SK-N-SH treated with all-trans-retinoic acid at 6 μM for 48 hours (cell line): ENCODE data around the gene AHSP.

Source experiments
- ARNTL ChIP-seq: fragments of 450-650 bp; formaldehyde crosslinking; IDR thresholded peaks from 2 replicates; pipeline ENCODE4 v1.5.0; 2020; ENCODE audit warnings: low read depth, mild to moderate bottlenecking, moderate library complexity, borderline replicate concordance
- CREB5 ChIP-seq: fragments of 250-450 bp; sonication (Bioruptor Pico); IDR thresholded peaks from 2 replicates; pipeline ENCODE4 v1.5.1; 2020; ENCODE audit warnings: low read depth, mild to moderate bottlenecking, moderate library complexity
- ESRRG ChIP-seq: fragments of 250-450 bp; sonication (Bioruptor Pico); IDR thresholded peaks from 2 replicates; pipeline ENCODE4 v1.6.1; 2021; ENCODE audit warnings: mild to moderate bottlenecking
- GLIS3 ChIP-seq: fragments of 250-450 bp; sonication (Bioruptor Pico); IDR thresholded peaks from 2 replicates; pipeline ENCODE4 v1.5.0; 2020; ENCODE audit warnings: mild to moderate bottlenecking, moderate library complexity
- ISL1 ChIP-seq: fragments of 250-450 bp; sonication (Bioruptor Pico); IDR thresholded peaks from 2 replicates; pipeline ENCODE4 v2.1.2; 2022; ENCODE audit warnings: mild to moderate bottlenecking, moderate library complexity
- PATZ1 ChIP-seq: fragments of 250-450 bp; sonication (Bioruptor Pico); IDR thresholded peaks from 2 replicates; pipeline ENCODE4 v1.8.0; 2020; ENCODE audit warnings: mild to moderate bottlenecking, moderate library complexity, borderline replicate concordance
- RARB ChIP-seq: fragments of 250-450 bp; sonication (Bioruptor Pico); IDR thresholded peaks from 2 replicates; pipeline ENCODE4 v1.8.0; 2021; ENCODE audit warnings: mild to moderate bottlenecking, moderate library complexity
- SNAI2 ChIP-seq: fragments of 250-450 bp; sonication (Bioruptor Pico); IDR thresholded peaks from 2 replicates; pipeline ENCODE4 v1.5.0; 2020; ENCODE audit warnings: mild to moderate bottlenecking, moderate library complexity
- ZC3H10 ChIP-seq: fragments of 250-450 bp; sonication (Bioruptor Pico); IDR thresholded peaks from 2 replicates; pipeline ENCODE4 v1.5.1; 2021; ENCODE audit warnings: mild to moderate bottlenecking, moderate library complexity
- ZFP3 ChIP-seq: fragments of 250-450 bp; sonication (Bioruptor Pico); IDR thresholded peaks from 2 replicates; pipeline ENCODE4 v1.5.0; 2020; ENCODE audit warnings: mild to moderate bottlenecking, moderate library complexity
- ZNF70 ChIP-seq: fragments of 450-650 bp; formaldehyde crosslinking; IDR thresholded peaks from 2 replicates; pipeline ENCODE4 v1.5.0; 2020; ENCODE audit warnings: mild to moderate bottlenecking, moderate library complexity
- ZNF8 ChIP-seq: fragments of 450-650 bp; formaldehyde crosslinking; IDR thresholded peaks from 2 replicates; pipeline ENCODE4 v1.5.0; 2020; ENCODE audit warnings: mild to moderate bottlenecking, moderate library complexity
- TF ChIP-seq, protein P1 (sequence below): fragments of 250-450 bp; sonication (Bioruptor Pico); IDR thresholded peaks from 2 replicates; pipeline ENCODE4 v1.5.0; 2020; ENCODE audit warnings: mild to moderate bottlenecking, moderate library complexity

- no peak for TF ChIP-seq ARNTL (CRISPR knock-in tag)
- no peak for TF ChIP-seq RARB (CRISPR knock-in tag)
- no peak for TF ChIP-seq ISL1 (CRISPR knock-in tag)
- no peak for TF ChIP-seq ZFP3
- TF ChIP-seq ZNF70 (CRISPR knock-in tag): no peak
- TF ChIP-seq ESRRG: no peak
- no peak for TF ChIP-seq SNAI2 (CRISPR knock-in tag)
- no peak for TF ChIP-seq GLIS3 (CRISPR knock-in tag)
- TF ChIP-seq, protein P1, sequence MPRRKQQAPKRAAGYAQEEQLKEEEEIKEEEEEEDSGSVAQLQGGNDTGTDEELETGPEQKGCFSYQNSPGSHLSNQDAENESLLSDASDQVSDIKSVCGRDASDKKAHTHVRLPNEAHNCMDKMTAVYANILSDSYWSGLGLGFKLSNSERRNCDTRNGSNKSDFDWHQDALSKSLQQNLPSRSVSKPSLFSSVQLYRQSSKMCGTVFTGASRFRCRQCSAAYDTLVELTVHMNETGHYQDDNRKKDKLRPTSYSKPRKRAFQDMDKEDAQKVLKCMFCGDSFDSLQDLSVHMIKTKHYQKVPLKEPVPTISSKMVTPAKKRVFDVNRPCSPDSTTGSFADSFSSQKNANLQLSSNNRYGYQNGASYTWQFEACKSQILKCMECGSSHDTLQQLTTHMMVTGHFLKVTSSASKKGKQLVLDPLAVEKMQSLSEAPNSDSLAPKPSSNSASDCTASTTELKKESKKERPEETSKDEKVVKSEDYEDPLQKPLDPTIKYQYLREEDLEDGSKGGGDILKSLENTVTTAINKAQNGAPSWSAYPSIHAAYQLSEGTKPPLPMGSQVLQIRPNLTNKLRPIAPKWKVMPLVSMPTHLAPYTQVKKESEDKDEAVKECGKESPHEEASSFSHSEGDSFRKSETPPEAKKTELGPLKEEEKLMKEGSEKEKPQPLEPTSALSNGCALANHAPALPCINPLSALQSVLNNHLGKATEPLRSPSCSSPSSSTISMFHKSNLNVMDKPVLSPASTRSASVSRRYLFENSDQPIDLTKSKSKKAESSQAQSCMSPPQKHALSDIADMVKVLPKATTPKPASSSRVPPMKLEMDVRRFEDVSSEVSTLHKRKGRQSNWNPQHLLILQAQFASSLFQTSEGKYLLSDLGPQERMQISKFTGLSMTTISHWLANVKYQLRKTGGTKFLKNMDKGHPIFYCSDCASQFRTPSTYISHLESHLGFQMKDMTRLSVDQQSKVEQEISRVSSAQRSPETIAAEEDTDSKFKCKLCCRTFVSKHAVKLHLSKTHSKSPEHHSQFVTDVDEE (CRISPR knock-in tag): no peak
- TF ChIP-seq CREB5: no peak
- TF ChIP-seq ZNF8 (CRISPR knock-in tag): no peak
- no peak for TF ChIP-seq ZC3H10
- TF ChIP-seq PATZ1: no peak
These were observed 49.7 kb downstream of the AHSP start for GRCh38 chr16:31577411-31577810.
